ENCODE results near the gene MFAP3.
A peak's percentile ranks its signal among the peaks of the same experiment; 100 is the strongest.

The MFAP3 gene

GRCh38 chr5:154071799-154072413 is 33.1 kb downstream of the MFAP3 start:
- Histone ChIP-seq H3K36me3 (ENCODE audit: control insufficient read depth, insufficient read depth, low read length) (no peaks in the 10 kb centered on the region), H3K4me3 (ENCODE audit: low read length) (no peak overlapping the region), H3K27ac (ENCODE audit: low read length) (no peak overlapping the region), H3K4me1 (ENCODE audit: control insufficient read depth, insufficient read depth, low read length) (no peaks in the 10 kb centered on the region), H3K27me3 (ENCODE audit: control insufficient read depth, insufficient read depth, low read length) (no peaks in the 10 kb centered on the region), H3K9me3 (ENCODE audit: control insufficient read depth, insufficient read depth, low read length) (no peaks in the 10 kb centered on the region)
- no peak for DNase-seq (ENCODE audit: low read depth, low spot score)
- WGBS (ENCODE audit: insufficient coverage, insufficient read length): no CpG with 5 or more reads among the region's 2 CpGs

- Histone ChIP-seq H3K36me3 (ENCODE audit: control insufficient read depth, insufficient read depth, low read length) (no peaks in the 10 kb centered on the region), H3K4me1 (ENCODE audit: control insufficient read depth, insufficient read depth, low read length) (no peaks in the 10 kb centered on the region), H3K4me3 (ENCODE audit: low read length) (no peak overlapping the region), H3K27me3 (ENCODE audit: control insufficient read depth, insufficient read depth, low read length) (no peaks in the 10 kb centered on the region), H3K9me3 (ENCODE audit: control insufficient read depth, insufficient read depth, low read length) (no peaks in the 10 kb centered on the region), H3K27ac (ENCODE audit: low read length) (no peak overlapping the region)
- no CpG with 5 or more reads among the region's 18 CpGs for WGBS (ENCODE audit: insufficient coverage, insufficient read length)
- peak; percentile 63 for DNase-seq (ENCODE audit: low read depth, low spot score)
Observed at GRCh38 chr5:154072414-154073171, 33.8 kb downstream of the MFAP3 start.

GRCh38 chr5:154076240-154076922 is 37.6 kb downstream of the MFAP3 start:
- WGBS (ENCODE audit: insufficient coverage, insufficient read length): no CpG with 5 or more reads among the region's 5 CpGs
- H3K36me3 ChIP-seq (ENCODE audit: control insufficient read depth, insufficient read depth, low read length): no peaks in the 10 kb centered on the region
- no peaks in the 10 kb centered on the region for H3K27me3 ChIP-seq (ENCODE audit: control insufficient read depth, insufficient read depth, low read length)
- H3K4me3 ChIP-seq (ENCODE audit: low read length): no peak overlapping the region
- no peak overlapping the region for H3K27ac ChIP-seq (ENCODE audit: low read length)
- DNase-seq (ENCODE audit: low read depth, low spot score): no peak
- no peaks in the 10 kb centered on the region for H3K9me3 ChIP-seq (ENCODE audit: control insufficient read depth, insufficient read depth, low read length)
- H3K4me1 ChIP-seq (ENCODE audit: control insufficient read depth, insufficient read depth, low read length): no peaks in the 10 kb centered on the region

- Histone ChIP-seq H3K36me3 (ENCODE audit: control insufficient read depth, insufficient read depth, low read length) (no peaks in the 10 kb centered on the region), H3K9me3 (ENCODE audit: control insufficient read depth, insufficient read depth, low read length) (no peaks in the 10 kb centered on the region), H3K4me1 (ENCODE audit: control insufficient read depth, insufficient read depth, low read length) (no peaks in the 10 kb centered on the region), H3K4me3 (ENCODE audit: low read length) (no peak overlapping the region), H3K27me3 (ENCODE audit: control insufficient read depth, insufficient read depth, low read length) (no peaks in the 10 kb centered on the region), H3K27ac (ENCODE audit: low read length) (no peak overlapping the region)
- DNase-seq (ENCODE audit: low read depth, low spot score): no peak
- no CpG with 5 or more reads among the region's 1 CpG for WGBS (ENCODE audit: insufficient coverage, insufficient read length)
Observed at GRCh38 chr5:154077696-154078095, 38.9 kb downstream of the MFAP3 start.

- Histone ChIP-seq H3K9me3 (ENCODE audit: control insufficient read depth, insufficient read depth, low read length) (no peaks in the 10 kb centered on the region), H3K4me3 (ENCODE audit: low read length) (no peak overlapping the region), H3K4me1 (ENCODE audit: control insufficient read depth, insufficient read depth, low read length) (no peaks in the 10 kb centered on the region), H3K27ac (ENCODE audit: low read length) (no peak overlapping the region), H3K27me3 (ENCODE audit: control insufficient read depth, insufficient read depth, low read length) (no peaks in the 10 kb centered on the region), H3K36me3 (ENCODE audit: control insufficient read depth, insufficient read depth, low read length) (no peaks in the 10 kb centered on the region)
- no CpG with 5 or more reads among the region's 1 CpG for WGBS (ENCODE audit: insufficient coverage, insufficient read length)
- no peak for DNase-seq (ENCODE audit: low read depth, low spot score)
Observed at GRCh38 chr5:154078272-154078671, 39.5 kb downstream of the MFAP3 start.

GRCh38 chr5:154081246-154081645 is 42.5 kb downstream of the MFAP3 start:
- Histone ChIP-seq H3K4me1 (ENCODE audit: control insufficient read depth, insufficient read depth, low read length) (no peaks in the 10 kb centered on the region), H3K9me3 (ENCODE audit: control insufficient read depth, insufficient read depth, low read length) (no peaks in the 10 kb centered on the region), H3K4me3 (ENCODE audit: low read length) (no peak overlapping the region), H3K27me3 (ENCODE audit: control insufficient read depth, insufficient read depth, low read length) (no peaks in the 10 kb centered on the region), H3K36me3 (ENCODE audit: control insufficient read depth, insufficient read depth, low read length) (no peaks in the 10 kb centered on the region), H3K27ac (ENCODE audit: low read length) (no peak overlapping the region)
- DNase-seq (ENCODE audit: low read depth, low spot score): no peak
- WGBS (ENCODE audit: insufficient coverage, insufficient read length): no CpG with 5 or more reads among the region's 2 CpGs

GRCh38 chr5:154084062-154084639 is 45.4 kb downstream of the MFAP3 start:
- Histone ChIP-seq H3K27ac (ENCODE audit: low read length) (no peak overlapping the region), H3K36me3 (ENCODE audit: control insufficient read depth, insufficient read depth, low read length) (no peaks in the 10 kb centered on the region), H3K4me1 (ENCODE audit: control insufficient read depth, insufficient read depth, low read length) (no peaks in the 10 kb centered on the region), H3K4me3 (ENCODE audit: low read length) (no peak overlapping the region), H3K27me3 (ENCODE audit: control insufficient read depth, insufficient read depth, low read length) (no peaks in the 10 kb centered on the region), H3K9me3 (ENCODE audit: control insufficient read depth, insufficient read depth, low read length) (no peaks in the 10 kb centered on the region)
- DNase-seq (ENCODE audit: low read depth, low spot score): no peak
- no CpG with 5 or more reads among the region's 5 CpGs for WGBS (ENCODE audit: insufficient coverage, insufficient read length)

GRCh38 chr5:154086146-154086545 is 47.4 kb downstream of the MFAP3 start:
- no CpG with 5 or more reads among the region's 3 CpGs for WGBS (ENCODE audit: insufficient coverage, insufficient read length)
- no peaks in the 10 kb centered on the region for H3K4me1 ChIP-seq (ENCODE audit: control insufficient read depth, insufficient read depth, low read length)
- no peak overlapping the region for H3K4me3 ChIP-seq (ENCODE audit: low read length)
- DNase-seq (ENCODE audit: low read depth, low spot score): no peak
- H3K27ac ChIP-seq (ENCODE audit: low read length): no peak overlapping the region
- H3K36me3 ChIP-seq (ENCODE audit: control insufficient read depth, insufficient read depth, low read length): no peaks in the 10 kb centered on the region
- H3K9me3 ChIP-seq (ENCODE audit: control insufficient read depth, insufficient read depth, low read length): no peaks in the 10 kb centered on the region
- H3K27me3 ChIP-seq (ENCODE audit: control insufficient read depth, insufficient read depth, low read length): no peaks in the 10 kb centered on the region

GRCh38 chr5:154086641-154087040 is 47.9 kb downstream of the MFAP3 start:
- H3K27ac ChIP-seq (ENCODE audit: low read length): no peak overlapping the region
- H3K4me3 ChIP-seq (ENCODE audit: low read length): no peak overlapping the region
- H3K27me3 ChIP-seq (ENCODE audit: control insufficient read depth, insufficient read depth, low read length): no peaks in the 10 kb centered on the region
- H3K9me3 ChIP-seq (ENCODE audit: control insufficient read depth, insufficient read depth, low read length): no peaks in the 10 kb centered on the region
- H3K4me1 ChIP-seq (ENCODE audit: control insufficient read depth, insufficient read depth, low read length): no peaks in the 10 kb centered on the region
- H3K36me3 ChIP-seq (ENCODE audit: control insufficient read depth, insufficient read depth, low read length): no peaks in the 10 kb centered on the region
- no CpG with 5 or more reads among the region's 4 CpGs for WGBS (ENCODE audit: insufficient coverage, insufficient read length)
- no peak for DNase-seq (ENCODE audit: low read depth, low spot score)

- Histone ChIP-seq H3K27me3 (ENCODE audit: control insufficient read depth, insufficient read depth, low read length) (no peaks in the 10 kb centered on the region), H3K4me1 (ENCODE audit: control insufficient read depth, insufficient read depth, low read length) (no peaks in the 10 kb centered on the region), H3K4me3 (ENCODE audit: low read length) (no peak overlapping the region), H3K27ac (ENCODE audit: low read length) (no peak overlapping the region), H3K36me3 (ENCODE audit: control insufficient read depth, insufficient read depth, low read length) (no peaks in the 10 kb centered on the region), H3K9me3 (ENCODE audit: control insufficient read depth, insufficient read depth, low read length) (no peaks in the 10 kb centered on the region)
- no peak for DNase-seq (ENCODE audit: low read depth, low spot score)
- no CpG with 5 or more reads among the region's 2 CpGs for WGBS (ENCODE audit: insufficient coverage, insufficient read length)
Observed at GRCh38 chr5:154087260-154087659, 48.5 kb downstream of the MFAP3 start.

All from iPS DF 6.9 (cell line).